WERI-Rb-1 (cell line): ENCODE data around the gene PDE4B.

Experiments
- DNase-seq: peaks from one replicate; pipeline ENCODE4 v3.0.0-alpha.2; 2020
- H3K27ac ChIP-seq: fragments of 250-450 bp; sonication (Bioruptor Pico); 2 replicates; pipeline ENCODE4 v1.5.1; 2020; ENCODE audit warnings: mild to moderate bottlenecking, moderate library complexity
- H3K27me3 ChIP-seq: fragments of 250-450 bp; sonication (Bioruptor Pico); 2 replicates; pipeline ENCODE4 v1.5.1; 2021; ENCODE audit warnings: mild to moderate bottlenecking, low read depth, moderate library complexity; ENCODE audit not compliant: insufficient read depth, severe bottlenecking
- H3K36me3 ChIP-seq: fragments of 250-450 bp; sonication (Bioruptor Pico); 2 replicates; pipeline ENCODE4 v1.5.1; 2020; ENCODE audit warnings: mild to moderate bottlenecking, moderate library complexity
- H3K4me3 ChIP-seq: 2 replicates; pipeline ENCODE4 v1.5.1; 2011; ENCODE audit warnings: low read depth, mild to moderate bottlenecking, control low read depth, low read length
- H3K9me3 ChIP-seq: fragments of 250-450 bp; sonication (Bioruptor Pico); 2 replicates; pipeline ENCODE4 v1.5.1; 2021; ENCODE audit warnings: mild to moderate bottlenecking, moderate library complexity; ENCODE audit not compliant: severe bottlenecking
- CTCF ChIP-seq: IDR thresholded peaks from 2 replicates; pipeline ENCODE4 v1.5.1; 2011; ENCODE audit warnings: low read depth, mild to moderate bottlenecking, control low read depth, inconsistent platforms, low read length

Gene PDE4B

GRCh38 chr1:65980237-65980636, 187.5 kb downstream of the PDE4B start:
- no peak for DNase-seq
- TF ChIP-seq CTCF = no peak

GRCh38 chr1:65983500-65983899, 190.8 kb downstream of the PDE4B start:
- Histone ChIP-seq H3K27me3 (no peaks in the 10 kb centered on the region), H3K4me3 (no peak overlapping the region), H3K27ac (no peak overlapping the region), H3K9me3 (no peaks in the 10 kb centered on the region), H3K36me3 (no peaks in the 10 kb centered on the region)
- DNase-seq = no peak
- no peak for TF ChIP-seq CTCF

More at GRCh38 chr1:65980237-65980636, 187.5 kb downstream of the PDE4B start:
- Histone ChIP-seq H3K27ac (no peak overlapping the region), H3K36me3 (no peaks in the 10 kb centered on the region), H3K4me3 (no peak overlapping the region), H3K9me3 (peaks cover 5% of the 10 kb centered on the region), H3K27me3 (no peaks in the 10 kb centered on the region)

GRCh38 chr1:65985393-65986066, 192.8 kb downstream of the PDE4B start:
- no peak for TF ChIP-seq CTCF
- no peak overlapping the region for H3K27ac ChIP-seq
- no peaks in the 10 kb centered on the region for H3K9me3 ChIP-seq
- DNase-seq = no peak
- no peak overlapping the region for H3K4me3 ChIP-seq
- H3K36me3 ChIP-seq = no peaks in the 10 kb centered on the region
- H3K27me3 ChIP-seq = no peaks in the 10 kb centered on the region

- H3K9me3 ChIP-seq = no peaks in the 10 kb centered on the region
These were observed 193.5 kb downstream of the PDE4B start for GRCh38 chr1:65986146-65986545.

GRCh38 chr1:65990161-65990560, 197.5 kb downstream of the PDE4B start:
- no peak for TF ChIP-seq CTCF
- DNase-seq = no peak
- H3K4me3 ChIP-seq = no peak overlapping the region
- no peaks in the 10 kb centered on the region for H3K36me3 ChIP-seq
- H3K27ac ChIP-seq = no peak overlapping the region
- H3K9me3 ChIP-seq = no peaks in the 10 kb centered on the region
- no peaks in the 10 kb centered on the region for H3K27me3 ChIP-seq

More at GRCh38 chr1:65986146-65986545, 193.5 kb downstream of the PDE4B start:
- Histone ChIP-seq H3K27me3 (no peaks in the 10 kb centered on the region), H3K36me3 (no peaks in the 10 kb centered on the region), H3K4me3 (no peak overlapping the region), H3K27ac (no peak overlapping the region)
- no peak for TF ChIP-seq CTCF
- no peak for DNase-seq

GRCh38 chr1:65991694-65992093, 199.0 kb downstream of the PDE4B start:
- H3K36me3 ChIP-seq = no peaks in the 10 kb centered on the region
- H3K27ac ChIP-seq = no peak overlapping the region
- TF ChIP-seq CTCF = no peak
- DNase-seq = no peak
- no peak overlapping the region for H3K4me3 ChIP-seq
- no peaks in the 10 kb centered on the region for H3K27me3 ChIP-seq
- H3K9me3 ChIP-seq = no peaks in the 10 kb centered on the region
